GM18868 (cell line): ENCODE data around the gene RUFY3.
"Not testable (repeated sequence)": the region's sequence is repeated elsewhere in the genome, so short reads cannot be mapped to it uniquely, and the experiment has no call there.

Experiments
- ATAC-seq: cut with Tn5 transposase; IDR thresholded peaks from one replicate; pipeline ENCODE4 v1.9.1; 2021; ENCODE audit warnings: mild to moderate bottlenecking, moderate library complexity; ENCODE audit not compliant: unreplicated experiment

The RUFY3 gene

DNA sequence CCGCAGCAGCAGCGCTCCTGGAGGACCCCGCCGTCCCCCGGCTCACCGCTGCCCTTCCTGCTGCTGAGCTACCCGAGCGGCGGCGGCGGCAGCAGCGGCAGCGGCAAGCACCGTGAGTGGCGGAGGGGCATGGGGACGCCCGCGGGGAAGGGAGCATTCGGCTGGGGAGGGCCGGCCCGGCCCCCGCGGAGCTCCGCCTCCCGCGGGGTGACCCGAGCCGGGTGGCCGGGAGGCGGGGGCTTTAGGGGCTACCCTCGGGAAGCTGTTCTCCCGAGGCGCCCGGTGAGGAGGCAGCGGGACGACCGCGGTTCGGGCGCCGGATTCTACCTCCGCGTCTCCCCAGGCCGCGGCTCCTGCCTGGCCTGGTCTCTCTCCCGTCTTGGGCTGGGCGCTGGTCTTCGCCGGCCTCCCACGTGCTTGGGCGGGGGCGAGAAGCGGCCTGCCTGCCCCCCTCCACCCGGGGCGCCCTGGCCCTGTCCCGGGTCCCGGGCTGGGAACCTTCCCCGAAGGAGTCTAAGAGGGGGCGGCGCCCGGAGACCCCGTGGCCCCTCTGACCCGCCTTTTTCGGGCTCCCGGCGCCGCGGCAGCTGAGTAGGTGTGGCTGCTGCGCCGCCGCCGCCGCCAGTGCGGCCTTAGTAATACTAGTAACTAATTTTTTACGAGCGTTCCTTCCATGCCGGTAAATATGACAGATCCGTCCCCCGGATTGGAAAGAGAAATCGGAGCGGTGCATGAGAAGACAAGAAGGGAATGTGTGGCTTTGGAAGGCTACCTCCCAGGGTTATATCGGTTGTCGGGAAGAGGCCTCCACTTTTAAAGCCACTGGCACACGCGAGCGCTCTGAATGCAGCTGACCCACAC, 16.4 kb upstream of the RUFY3 start:
- ATAC-seq: peak; percentile 64

DNA sequence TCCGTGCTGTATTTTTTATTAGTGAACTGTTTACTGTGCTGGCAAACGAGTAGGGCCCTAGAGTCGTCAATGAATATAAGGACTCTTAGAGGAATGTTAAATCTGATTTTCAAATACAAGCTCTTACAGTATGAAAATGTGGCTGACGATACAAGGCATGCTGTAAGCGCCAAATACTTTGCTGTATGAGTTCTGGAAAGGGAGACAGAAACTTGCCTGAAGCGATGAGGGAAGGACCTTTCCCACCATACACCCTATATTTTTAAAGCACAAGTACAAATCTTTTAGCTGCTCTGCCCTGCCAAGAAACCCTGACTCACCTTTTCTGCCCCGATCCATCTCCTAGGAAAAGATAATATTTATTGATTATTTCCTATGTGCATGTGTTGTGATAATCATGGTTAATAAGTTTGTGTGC, 15.7 kb upstream of the RUFY3 start:
- no peak for ATAC-seq

DNA sequence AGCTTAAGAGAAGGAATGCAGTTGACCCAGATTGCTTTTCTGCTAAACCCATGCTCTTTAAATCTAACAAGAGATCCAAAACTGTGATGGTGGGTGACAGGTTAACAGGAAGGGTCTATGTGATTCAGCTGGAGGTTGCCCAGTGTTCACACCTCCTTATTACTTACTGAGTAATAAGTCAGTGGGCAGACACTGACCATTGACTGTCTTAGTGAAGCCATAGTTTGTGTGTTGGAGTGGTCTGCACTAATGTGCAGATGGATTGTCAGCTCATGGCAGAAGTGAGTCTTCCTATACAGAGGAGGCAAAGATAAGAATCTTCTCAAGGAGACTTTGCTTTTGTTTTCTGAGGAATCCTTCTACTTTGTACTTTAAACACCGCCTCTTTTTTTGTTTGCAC, 15.2 kb upstream of the RUFY3 start:
- ATAC-seq: no peak

DNA sequence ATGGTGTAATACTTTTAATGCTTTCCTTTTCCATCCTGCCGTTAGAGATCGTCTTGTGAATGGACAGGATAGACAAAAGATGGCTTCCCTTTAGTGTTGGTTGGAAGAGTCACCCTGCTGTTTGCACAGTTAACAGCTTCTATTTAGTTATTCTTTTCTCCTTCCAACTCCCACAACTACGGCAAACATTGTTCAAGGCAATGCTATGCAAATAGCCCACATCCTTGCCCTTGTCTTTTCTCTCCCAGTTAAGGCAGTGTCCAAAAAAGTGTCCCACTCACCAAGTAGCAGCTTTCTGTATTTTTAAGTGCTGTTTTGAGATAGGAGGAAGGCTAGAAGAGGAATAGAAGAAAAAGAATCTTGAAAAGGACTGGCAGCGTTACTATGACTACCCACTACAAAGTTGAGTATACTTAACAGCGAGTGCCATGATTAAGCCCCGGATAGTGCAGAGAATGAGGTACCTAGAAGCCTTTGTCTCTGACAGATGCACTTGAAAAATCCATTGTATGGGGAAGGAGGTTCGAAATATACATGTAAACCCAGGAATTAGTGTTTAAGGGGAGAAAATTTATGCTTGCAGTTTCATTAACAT, 12.1 kb upstream of the RUFY3 start:
- no peak for ATAC-seq

DNA sequence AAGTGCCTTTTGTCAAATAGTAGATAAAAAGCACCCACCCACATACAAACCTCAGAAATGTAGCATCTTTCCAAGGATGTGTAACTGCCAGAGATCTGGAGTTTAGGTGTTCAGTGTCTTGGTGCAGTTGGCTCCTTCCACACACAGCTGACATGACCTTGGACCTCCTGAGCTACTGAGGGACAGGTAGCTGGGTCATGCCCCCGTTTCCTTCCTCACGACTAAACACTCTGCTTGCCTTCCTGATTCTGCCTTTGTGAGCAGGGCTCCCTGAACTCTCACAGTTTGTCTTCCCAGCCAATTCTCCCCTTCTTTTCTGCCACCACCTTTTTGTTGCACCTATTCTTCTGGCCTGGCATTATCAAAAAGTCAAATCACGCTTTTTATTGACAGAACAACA, 10.2 kb upstream of the RUFY3 start:
- no peak for ATAC-seq

DNA sequence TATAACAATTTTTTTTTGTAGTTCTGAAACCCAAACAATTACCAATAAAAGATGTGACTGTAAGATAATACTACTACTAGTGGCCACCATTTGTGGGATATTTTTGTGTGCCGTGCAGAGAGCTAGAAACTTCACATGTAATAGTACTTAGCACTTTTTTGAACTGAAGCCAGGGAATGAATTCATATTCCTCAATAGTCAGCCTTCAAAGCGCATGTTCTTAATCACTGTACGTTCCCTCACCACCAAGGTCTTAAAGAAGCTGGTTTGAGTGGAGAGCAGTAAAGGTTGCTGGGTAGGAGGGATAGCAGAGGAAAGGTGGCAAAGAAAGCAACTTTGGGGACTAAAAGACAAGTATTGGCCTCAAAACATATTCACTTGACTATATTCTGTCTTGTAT, 9.6 kb upstream of the RUFY3 start:
- no peak for ATAC-seq

DNA sequence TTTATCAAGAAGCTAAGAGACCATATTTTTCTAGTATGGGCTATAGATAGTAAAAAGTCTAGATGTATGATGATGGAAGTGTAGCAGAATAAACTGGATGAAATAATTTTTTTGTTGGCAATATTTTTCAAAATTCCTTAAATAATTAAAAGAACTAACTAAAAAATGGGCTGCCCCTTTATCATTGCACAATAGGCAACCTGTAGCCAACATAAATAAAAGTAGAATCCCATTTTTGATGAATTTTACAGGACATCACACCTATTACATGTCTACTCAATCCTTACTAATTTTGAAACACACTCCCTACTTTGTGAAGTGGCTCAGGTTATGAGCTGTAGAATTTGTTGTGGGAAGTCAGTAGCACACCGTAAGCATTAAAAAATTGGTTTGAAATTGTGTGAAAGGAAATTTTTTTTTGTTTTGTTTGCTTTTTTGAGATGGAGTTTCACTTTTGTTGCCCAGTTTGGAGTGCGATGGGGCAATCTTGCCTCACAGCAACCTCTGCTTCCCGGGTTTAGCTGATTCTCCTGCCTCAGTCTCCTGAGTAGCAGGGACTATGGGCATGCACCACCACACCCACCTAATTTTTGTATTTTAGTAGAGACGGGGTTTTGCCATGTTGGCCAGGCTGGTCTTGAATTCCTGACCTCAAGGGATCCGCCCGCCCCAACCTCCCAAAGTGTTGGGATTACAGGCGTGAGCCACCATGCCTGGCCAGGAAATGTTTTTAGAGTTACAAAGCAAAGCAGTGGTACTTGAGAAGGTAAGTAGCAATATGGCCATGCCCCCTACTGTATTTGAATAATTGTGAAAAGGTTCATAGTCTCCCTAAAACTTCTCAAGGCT, 8.9 kb upstream of the RUFY3 start:
- no peak for ATAC-seq

DNA sequence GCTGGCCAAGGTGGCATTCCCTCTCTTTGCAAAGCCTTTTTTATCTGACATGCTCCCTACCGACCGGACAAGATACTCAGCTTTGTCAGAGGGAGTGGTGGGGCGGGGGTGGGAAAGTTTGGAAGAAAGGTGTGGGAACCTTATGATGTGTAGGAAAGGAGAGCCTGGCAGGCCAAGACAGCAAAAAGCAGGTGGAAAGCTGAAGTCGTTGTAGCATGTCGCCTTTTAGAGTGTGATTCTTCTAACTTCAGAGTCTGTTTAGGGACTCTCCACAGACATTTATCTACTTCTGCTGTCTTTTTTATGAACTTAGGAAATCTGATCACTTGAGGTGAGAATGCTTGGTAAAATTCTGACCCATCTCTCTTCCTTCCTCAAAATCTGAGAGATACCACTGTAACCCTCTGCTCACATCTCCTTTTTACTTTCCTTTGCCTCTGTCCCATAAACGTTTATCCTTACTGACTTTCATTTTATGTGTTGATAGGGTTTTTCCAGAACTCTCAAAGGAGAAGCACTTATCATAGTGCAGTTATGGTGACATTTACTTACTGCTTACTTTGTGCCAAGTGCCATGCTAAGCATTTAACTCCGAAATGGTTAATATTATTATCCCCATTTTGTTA, 8.2 kb upstream of the RUFY3 start:
- peak; percentile 45 for ATAC-seq

DNA sequence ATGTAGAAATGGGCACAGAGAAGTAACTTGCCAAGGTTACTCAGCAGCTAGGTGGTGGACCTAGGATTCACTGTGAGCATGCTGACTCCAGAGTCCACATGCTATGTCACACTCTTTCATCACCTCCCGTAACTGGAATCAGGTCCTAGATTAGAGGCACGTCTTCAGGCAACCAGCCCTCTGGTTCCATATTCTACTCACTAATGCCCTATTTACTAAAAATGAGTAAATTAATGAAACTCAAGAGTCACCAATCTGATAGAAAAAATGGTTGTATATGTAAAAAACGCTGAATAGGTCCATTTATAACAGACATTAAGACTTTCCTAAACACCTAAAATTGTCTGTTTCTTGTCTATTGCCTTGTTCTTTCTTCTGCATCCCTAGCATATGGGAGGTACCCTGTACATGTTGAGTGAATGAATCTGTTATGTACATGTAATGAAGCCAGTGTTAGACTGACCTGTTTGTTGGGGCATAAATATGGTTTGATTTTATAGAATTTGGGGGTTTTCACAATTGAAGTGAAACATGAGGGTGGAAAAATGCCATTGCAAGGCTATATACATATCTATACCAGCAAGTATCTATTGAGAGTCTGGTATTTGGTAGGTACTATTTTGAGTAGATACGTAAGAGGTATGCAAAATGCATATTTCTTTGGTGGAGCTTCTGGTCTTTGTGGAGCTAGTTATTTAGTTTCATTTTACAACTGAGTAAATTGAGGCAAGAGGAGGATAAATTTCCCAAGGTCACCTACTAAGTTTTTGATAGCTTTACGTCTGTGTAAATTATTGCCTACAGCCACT, 7.5 kb upstream of the RUFY3 start:
- peak; percentile 59 for ATAC-seq

DNA sequence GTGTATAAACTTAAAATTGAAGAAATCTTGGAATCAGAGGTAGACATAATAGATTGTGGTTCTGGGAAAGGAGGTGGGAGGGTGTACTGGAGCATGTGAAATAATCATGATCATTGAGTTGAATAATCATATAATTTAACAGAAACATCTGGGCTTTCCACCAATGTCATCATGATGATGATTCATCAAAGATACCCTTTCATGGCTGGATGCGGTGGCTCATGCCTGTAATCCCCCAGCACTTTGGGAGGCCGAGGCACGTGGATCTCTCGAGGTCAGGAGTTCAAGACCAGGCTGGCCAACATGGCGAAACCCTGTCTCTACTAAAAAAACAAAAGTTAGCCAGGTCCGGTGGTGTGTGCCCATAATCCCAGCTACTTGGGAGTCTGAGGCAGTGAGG, 6.7 kb upstream of the RUFY3 start:
- ATAC-seq: peak; percentile 27

DNA sequence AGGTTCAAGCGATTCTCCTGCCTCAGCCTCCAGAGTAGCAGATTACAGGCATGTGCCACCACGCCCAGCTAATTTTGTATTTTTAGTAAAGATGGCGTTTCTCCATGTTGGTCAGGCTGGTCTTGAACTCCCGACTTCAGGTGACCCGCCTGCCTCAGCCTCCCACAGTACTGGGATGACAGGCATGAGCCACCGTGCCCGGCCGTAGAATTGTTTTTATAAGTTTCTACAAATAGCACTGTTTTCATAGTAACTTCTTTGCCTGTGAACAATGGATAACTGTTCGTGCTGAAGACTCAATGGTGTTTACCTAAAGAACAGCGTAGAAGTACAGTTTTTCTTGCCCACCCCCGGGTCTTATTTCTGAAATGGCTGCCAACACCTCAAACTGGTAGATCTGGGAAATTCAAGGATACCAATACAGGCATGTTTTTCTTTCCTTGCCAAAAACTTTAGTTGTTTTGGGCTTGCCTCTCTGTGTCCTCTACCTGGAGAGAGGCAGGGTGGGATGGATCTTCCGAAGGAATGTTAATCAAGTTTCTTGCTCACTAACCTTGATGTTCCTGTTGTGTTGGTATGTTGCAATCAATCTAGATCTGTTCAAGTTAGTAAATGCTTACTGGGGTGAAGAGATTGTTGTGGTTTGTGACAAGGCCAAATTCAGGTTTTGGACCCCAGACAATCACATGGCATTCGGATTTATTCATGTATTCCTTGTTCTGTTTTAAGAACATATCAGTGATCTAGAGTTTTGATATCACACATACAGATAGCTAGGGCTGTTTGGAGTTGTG, 2.8 kb upstream of the RUFY3 start:
- ATAC-seq: no peak

DNA sequence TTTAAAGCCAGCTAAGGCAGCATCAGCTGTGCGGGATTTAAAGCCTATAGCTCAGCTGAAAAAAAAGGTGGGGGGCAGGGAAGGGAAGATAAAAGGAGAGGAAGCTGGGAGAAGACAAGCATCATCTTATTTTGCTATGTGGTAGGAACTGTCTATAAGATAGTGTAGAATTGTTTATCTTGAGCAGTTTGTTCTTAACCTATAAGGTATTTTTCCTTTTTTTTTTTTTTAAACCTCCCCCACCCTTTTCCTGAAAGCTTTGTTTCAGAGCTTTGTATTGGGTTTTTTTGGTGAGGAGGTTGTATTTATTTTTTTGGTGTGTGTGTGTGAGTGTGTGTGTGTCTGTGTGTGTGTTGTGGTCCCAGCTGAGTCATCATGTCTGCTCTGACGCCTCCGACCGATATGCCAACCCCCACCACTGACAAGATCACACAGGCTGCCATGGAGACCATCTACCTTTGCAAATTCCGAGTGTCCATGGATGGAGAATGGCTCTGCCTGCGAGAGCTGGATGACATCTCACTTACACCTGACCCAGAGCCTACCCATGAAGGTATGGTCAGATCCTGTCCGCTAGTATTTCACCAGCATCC, 531 bp downstream of the RUFY3 start:
- ATAC-seq: no peak

DNA sequence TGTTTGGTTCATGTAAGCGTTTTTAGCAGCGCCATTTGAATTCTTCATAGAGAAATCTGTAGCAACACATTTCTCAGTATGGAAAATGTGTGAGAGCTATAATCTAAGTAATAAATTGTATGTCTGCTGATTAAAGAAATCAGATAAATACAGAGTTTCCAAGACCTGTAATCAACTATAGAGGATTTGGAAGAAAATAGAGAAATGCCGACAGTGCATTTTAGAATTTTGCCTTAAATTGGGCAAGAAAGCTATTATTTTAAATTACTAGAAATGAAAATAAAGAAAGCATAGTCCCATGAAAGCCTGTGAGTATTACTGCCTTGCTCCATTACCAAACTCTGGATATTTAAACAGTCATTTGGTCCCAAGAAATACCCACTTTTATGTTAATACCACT, 2.7 kb downstream of the RUFY3 start:
- ATAC-seq: no peak

DNA sequence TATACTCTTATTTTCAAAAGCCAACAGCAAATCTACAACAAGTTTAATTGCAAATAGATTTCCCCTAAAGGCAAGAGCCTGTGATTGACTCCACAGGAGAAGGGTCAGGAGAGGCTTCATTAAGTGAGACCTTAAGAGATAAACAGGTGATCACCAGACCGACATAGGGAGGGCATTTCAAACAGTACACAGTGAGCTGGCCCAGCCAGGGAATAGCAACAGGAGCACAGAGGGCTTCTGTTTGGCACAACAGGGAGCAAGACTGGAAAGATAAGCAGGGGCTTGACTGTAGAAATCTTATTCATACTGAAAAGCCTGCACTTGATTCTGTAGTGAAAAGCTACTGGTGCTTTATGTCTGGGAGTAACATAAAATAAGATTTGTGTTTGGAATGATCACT, 3.9 kb downstream of the RUFY3 start:
- no peak for ATAC-seq

DNA sequence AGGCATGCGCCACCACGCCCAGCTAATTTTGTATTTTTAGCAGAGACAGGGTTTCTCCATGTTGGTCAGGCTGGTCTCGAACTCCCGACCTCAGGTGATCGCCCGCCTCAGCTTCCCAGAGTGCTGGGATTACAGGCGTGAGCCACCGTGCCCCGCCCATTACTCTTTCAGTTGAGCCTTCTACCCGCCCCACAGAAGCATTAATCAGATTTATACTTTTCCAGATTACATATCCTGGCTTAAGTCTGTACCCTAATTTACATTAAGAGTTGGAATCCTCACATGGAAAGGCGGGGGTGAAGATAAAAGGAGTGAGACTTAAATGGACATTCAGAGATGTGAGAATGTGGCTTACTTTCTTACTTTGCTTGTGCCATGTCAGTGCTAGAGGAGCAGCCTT, 4.8 kb downstream of the RUFY3 start:
- not testable (repeated sequence) for ATAC-seq

DNA sequence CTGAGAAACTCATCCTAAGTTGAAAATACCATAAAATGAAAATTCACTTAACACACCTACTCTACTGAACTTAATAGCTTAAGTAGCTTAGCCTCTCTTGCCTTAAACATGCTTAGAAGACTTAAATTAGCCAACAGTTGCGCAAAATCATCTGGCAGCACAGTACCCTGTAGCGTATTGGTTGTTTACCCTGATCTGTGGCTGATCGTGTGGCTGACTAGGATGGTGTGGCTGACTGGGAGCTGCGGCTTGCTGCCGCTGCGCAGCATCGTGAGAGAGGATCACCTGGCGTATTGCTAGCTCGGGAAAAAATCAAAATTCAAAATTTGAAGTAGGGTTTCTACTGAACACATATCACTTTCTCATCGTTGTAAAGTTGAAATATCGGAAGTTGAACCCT, 6.3 kb downstream of the RUFY3 start:
- no peak for ATAC-seq

DNA sequence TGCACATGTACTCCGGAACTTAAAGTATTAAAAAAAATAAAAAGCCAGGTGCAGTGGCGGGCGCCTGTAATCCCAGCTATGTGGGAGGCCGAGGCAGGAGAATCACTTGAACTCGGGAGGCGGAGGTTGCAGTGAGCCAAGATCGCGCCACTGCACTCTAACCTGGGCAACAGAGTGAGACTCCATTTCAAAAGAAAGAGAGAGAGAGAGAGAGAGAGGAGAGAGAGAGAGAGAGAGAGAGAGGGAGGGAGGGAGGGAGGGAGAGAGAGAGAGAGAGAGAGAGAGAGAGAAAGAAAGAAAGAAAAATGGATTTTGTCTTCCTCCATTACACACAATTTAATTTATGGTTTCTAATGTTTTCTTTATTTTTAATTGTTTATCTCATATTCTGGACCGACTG, 11.1 kb downstream of the RUFY3 start:
- ATAC-seq: not testable (repeated sequence)

DNA sequence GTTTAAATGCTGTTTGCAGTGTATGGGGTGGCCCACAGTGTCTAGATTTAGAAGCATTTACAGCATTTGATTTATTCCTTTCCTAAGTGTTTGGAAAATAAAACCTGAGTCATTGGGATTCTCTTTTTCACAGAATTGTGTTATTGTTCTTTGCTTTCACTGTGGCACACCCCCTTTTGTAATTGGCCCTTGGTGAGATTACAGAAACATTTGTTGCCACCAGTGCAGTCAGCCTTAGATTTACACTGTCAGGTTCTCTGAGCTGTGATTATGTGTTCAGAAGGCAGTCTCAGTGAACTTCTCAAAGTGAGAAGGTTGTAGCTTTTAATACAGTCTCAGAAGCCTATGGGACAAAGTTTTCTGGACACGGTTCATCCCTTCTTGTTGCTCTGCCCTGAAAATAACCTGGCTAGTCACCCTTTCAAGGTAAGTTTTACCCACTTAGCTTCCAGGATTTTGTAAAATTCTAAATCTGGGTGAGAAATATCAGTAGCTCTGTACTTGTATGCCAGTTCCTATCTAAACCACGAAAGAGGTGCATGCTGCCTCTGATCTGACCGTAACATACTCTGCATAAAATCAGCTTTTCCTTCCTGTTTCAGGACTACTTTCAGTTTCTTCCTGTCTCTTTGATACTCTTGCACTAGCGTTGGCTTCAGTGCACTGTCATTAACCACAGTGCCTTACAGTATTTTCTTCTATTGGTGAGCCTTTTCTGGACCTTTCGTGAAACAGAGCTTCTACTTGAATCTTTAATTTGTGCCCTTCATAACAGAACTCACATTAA, 12.6 kb downstream of the RUFY3 start:
- peak; percentile 90 for ATAC-seq
